BE2C (cell line): ENCODE results near the gene NUB1.

ENCODE experiments used
- DNase-seq: peaks from one replicate; pipeline ENCODE4 v3.0.0-alpha.2; 2020
- H3K27me3 ChIP-seq: fragments of 250-450 bp; sonication (Bioruptor Pico); 2 replicates; pipeline ENCODE4 v1.5.1; 2020; ENCODE audit warnings: mild to moderate bottlenecking
- H3K36me3 ChIP-seq: fragments of 250-450 bp; sonication (Bioruptor Pico); 2 replicates; pipeline ENCODE4 v1.5.1; 2020; ENCODE audit warnings: mild to moderate bottlenecking
- H3K4me1 ChIP-seq: fragments of 250-450 bp; sonication (Bioruptor Pico); 2 replicates; pipeline ENCODE4 v1.5.1; 2020
- H3K4me3 ChIP-seq: 2 replicates; pipeline ENCODE4 v1.5.1; 2011; ENCODE audit warnings: low read depth, low read length
- H3K9me3 ChIP-seq: fragments of 250-450 bp; sonication (Bioruptor Pico); 2 replicates; pipeline ENCODE4 v1.5.1; 2020
- CTCF ChIP-seq: IDR thresholded peaks from 2 replicates; pipeline ENCODE4 v1.5.1; 2012; ENCODE audit warnings: mild to moderate bottlenecking, low read depth, low read length

NUB1 gene

GRCh38 chr7:151385626-151386300 is 44.2 kb downstream of the NUB1 start:
- Histone ChIP-seq H3K9me3 (no peaks in the 10 kb centered on the region), H3K4me1 (no peaks in the 10 kb centered on the region), H3K36me3 (no peaks in the 10 kb centered on the region), H3K27me3 (no peaks in the 10 kb centered on the region), H3K4me3 (no peak overlapping the region)
- TF ChIP-seq CTCF = no peak
- no peak for DNase-seq

- H3K4me1 ChIP-seq = no peaks in the 10 kb centered on the region
- H3K4me3 ChIP-seq = no peak overlapping the region
- no peaks in the 10 kb centered on the region for H3K27me3 ChIP-seq
- H3K36me3 ChIP-seq = no peaks in the 10 kb centered on the region
- DNase-seq = no peak
- TF ChIP-seq CTCF = no peak
- H3K9me3 ChIP-seq = no peaks in the 10 kb centered on the region
Measured at GRCh38 chr7:151386301-151387160, 44.9 kb downstream of the NUB1 start.

- no peak for DNase-seq
- no peaks in the 10 kb centered on the region for H3K36me3 ChIP-seq
- no peak overlapping the region for H3K4me3 ChIP-seq
- no peaks in the 10 kb centered on the region for H3K27me3 ChIP-seq
- no peaks in the 10 kb centered on the region for H3K4me1 ChIP-seq
- TF ChIP-seq CTCF = no peak
- no peaks in the 10 kb centered on the region for H3K9me3 ChIP-seq
Measured at GRCh38 chr7:151387161-151388006, 45.8 kb downstream of the NUB1 start.

GRCh38 chr7:151388007-151388297 is 46.3 kb downstream of the NUB1 start:
- H3K27me3 ChIP-seq = no peaks in the 10 kb centered on the region
- TF ChIP-seq CTCF = no peak
- H3K4me1 ChIP-seq = no peaks in the 10 kb centered on the region
- no peaks in the 10 kb centered on the region for H3K9me3 ChIP-seq
- H3K36me3 ChIP-seq = no peaks in the 10 kb centered on the region
- no peak for DNase-seq
- H3K4me3 ChIP-seq = no peak overlapping the region

- no peak for DNase-seq
- Histone ChIP-seq H3K9me3 (no peaks in the 10 kb centered on the region), H3K4me1 (no peaks in the 10 kb centered on the region), H3K27me3 (no peaks in the 10 kb centered on the region), H3K36me3 (no peaks in the 10 kb centered on the region), H3K4me3 (no peak overlapping the region)
- TF ChIP-seq CTCF = no peak
Measured at GRCh38 chr7:151388430-151388829, 46.8 kb downstream of the NUB1 start.
